KOPT-K1 (cell line): ENCODE data around the gene BACH1.
"Not testable (repeated sequence)": the region's sequence is repeated elsewhere in the genome, so short reads cannot be mapped to it uniquely, and the experiment has no call there.

ENCODE experiments used
- H3K27ac ChIP-seq: fragments of 200-600 bp; sonication (generic); 2 replicates; pipeline ENCODE4 v1.5.1; 2016; ENCODE audit warnings: antibody characterized with exemption, mild to moderate bottlenecking, low read depth, low read length; ENCODE audit not compliant: poor library complexity, severe bottlenecking
- H3K36me3 ChIP-seq: fragments of 200-600 bp; sonication (generic); 2 replicates; pipeline ENCODE4 v1.5.1; 2017; ENCODE audit warnings: antibody characterized with exemption, mild to moderate bottlenecking, low read length, moderate library complexity; ENCODE audit not compliant: insufficient read depth
- H3K9me3 ChIP-seq: fragments of 200-600 bp; sonication (generic); 2 replicates; pipeline ENCODE4 v1.5.1; 2017; ENCODE audit warnings: antibody characterized with exemption, low read length, mild to moderate bottlenecking; ENCODE audit not compliant: insufficient read depth, poor library complexity, severe bottlenecking

BACH1 gene

GRCh38 chr21:29298348-29299045 is at the start of gene BACH1:
Gene BACH1 (plus strand): TSS chr21:29298922. CDS start chr21:29321281, 22,359 bp downstream.
- H3K9me3 ChIP-seq: peaks cover 10% of the 10 kb centered on the region
- H3K27ac ChIP-seq: peak within 1 kb of the TSS; percentile 67
- H3K36me3 ChIP-seq: no peaks in the 10 kb centered on the region

DNA sequence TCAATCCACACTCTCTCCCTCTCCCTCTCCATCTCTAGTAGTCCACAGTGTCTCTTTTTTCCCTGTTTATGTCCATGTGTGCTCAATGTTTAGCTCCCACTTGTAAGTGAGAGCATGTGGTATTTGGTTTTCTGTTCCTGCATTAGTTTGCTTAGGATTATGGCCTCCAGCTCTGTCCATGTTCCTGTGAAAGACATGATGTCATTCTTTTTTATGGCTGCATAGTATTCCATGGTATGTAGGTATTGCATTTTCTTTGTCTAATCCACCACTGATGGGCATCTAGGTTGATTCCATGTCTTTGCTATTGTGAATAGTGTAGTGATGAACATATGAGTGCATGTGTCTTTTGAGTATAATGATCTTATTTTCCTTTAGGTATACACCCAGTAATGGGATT is 49.4 kb upstream of the BACH1 start:
- peaks cover 18% of the 10 kb centered on the region for H3K9me3 ChIP-seq
- not testable (repeated sequence) for H3K27ac ChIP-seq, H3K36me3 ChIP-seq

- peaks cover 23% of the 10 kb centered on the region for H3K9me3 ChIP-seq
- no peak overlapping the region for H3K27ac ChIP-seq
- no peaks in the 10 kb centered on the region for H3K36me3 ChIP-seq
These were observed 48.1 kb upstream of the BACH1 start for GRCh38 chr21:29250636-29251035.

GRCh38 chr21:29253861-29254260 is 44.9 kb upstream of the BACH1 start:
- H3K36me3 ChIP-seq: not testable (repeated sequence)
- peaks cover 23% of the 10 kb centered on the region for H3K9me3 ChIP-seq

DNA sequence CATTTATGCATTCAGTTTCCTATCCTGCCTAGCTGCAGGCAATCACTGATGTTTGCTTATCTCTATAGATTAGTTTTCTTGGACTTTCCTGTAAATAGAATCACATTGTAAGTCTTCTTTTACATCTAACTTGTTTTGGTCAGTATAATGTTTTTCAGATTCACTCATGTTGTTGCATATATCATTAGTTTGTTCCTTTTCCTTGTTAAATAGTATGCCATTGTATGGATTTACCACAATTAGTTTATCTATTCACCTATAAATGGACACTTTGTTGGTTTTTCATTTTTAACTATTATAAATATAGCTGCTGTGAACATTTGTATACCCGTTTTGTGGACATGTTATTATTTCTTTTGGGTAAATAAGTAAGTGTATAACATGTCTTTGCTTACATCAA is 44.2 kb upstream of the BACH1 start:
- Histone ChIP-seq H3K36me3 (no peaks in the 10 kb centered on the region), H3K27ac (no peak overlapping the region), H3K9me3 (peaks cover 23% of the 10 kb centered on the region)

More at GRCh38 chr21:29253861-29254260, 44.9 kb upstream of the BACH1 start:
- H3K27ac ChIP-seq: not testable (repeated sequence)

DNA sequence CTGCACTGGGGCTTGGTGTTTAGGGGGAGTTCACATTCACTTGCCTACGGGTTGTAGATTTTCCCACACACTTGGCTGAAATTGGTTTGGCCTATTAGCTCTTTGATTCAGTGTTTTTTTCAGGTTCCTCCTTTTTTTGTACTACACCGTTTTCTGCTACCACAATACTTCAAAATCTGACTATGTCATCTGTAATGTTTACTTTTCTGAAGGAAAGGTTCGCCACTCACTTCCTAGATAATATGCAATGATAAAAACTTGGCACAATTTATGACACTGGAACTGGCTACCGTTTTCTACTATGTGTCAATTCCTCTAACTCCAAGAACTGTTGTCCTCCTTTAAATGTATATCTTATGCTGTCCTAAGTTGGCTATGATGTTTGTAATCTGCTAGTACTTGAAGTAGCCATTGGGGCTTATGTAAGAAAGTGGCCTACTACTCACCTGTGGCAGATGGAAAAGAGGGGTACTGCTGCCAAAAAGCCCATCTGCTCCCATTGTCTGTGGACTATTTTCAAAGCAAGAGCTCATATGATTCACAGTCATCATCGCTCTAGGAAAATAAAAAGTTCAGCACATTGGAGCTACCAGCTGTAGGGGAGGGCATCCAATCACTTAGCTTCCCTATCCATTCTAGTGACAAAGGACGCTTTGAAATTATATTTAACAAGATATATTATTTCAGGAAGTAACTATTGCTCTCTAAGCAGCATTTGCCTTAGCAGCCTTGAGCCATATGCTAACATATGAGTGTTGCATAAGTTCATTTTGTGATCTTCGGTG is 42.4 kb upstream of the BACH1 start:
- Histone ChIP-seq H3K36me3 (no peaks in the 10 kb centered on the region), H3K27ac (no peak overlapping the region), H3K9me3 (peaks cover 23% of the 10 kb centered on the region)

DNA sequence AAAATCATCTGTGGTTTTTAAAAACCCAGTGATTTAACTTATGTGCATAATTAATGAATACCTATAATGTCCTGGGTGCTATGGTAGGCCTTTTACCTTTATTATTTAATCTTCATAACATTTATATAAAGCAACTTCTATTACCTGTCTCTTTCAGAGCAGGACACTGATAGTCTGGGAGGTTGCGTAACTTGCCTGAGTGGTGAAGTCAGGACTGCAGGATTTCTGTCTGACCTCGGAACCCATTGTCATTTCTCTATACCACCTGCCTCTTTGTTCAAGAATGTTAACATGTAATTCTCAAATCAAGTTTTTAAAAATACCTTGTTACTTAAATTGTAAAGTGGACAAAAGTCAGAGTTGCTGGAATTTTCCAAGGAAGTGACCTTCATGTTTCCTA is 41.0 kb upstream of the BACH1 start:
- peaks cover 21% of the 10 kb centered on the region for H3K9me3 ChIP-seq
- H3K27ac ChIP-seq: no peak overlapping the region
- H3K36me3 ChIP-seq: no peaks in the 10 kb centered on the region

DNA sequence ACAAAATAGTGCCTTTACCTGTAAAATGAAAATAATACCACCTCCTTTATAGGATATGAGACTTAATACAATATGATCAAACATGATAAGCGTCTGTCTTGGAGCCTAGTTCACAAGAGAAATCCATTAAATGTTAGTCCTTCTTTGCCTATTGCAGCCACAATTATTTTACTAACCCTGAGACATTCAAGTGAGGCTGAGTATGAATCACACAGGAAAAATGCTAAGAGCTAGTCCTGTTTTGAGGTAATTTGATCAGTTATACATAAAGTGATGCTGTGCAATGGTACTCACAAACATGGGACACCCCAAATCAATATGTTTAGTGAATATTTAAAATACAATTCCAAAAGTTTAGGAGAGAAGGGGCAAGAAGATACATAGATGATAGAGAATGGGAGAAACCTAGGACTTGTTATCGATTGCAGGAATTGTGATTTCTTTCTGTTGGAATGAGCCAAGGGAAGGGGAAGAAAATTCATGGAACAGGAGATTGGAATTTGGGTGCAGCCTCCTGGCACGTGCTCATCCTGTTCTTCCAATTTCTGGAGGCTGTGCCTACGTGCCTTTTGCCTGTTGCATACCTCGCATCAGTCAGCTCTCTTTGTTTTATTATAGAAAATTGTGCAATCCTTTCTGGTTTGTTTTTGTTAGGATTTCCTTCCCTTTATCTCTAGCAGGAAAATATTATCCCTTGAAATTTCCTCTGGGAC is 39.9 kb upstream of the BACH1 start:
- Histone ChIP-seq H3K27ac (no peak overlapping the region), H3K36me3 (no peaks in the 10 kb centered on the region), H3K9me3 (peaks cover 10% of the 10 kb centered on the region)

DNA sequence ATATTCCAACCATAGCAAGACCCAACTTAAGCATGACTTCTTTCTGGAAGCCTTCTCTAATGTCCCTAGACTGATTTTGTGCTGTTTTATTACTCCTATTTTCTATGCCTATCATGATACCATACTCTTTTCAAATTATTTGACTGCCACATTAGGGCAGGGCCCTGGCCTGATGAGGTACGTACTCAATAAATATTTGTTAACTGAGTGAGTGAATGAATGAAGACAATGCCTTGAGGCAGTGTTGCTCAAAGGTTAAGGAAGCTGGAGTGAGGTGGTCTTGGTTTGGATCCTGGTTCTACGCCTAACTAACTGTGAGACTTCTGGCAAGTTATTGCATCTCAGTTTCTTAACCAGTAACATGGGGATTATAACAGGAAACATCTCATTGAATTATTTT is 38.3 kb upstream of the BACH1 start:
- no peak overlapping the region for H3K27ac ChIP-seq
- H3K36me3 ChIP-seq: no peaks in the 10 kb centered on the region
- H3K9me3 ChIP-seq: no peaks in the 10 kb centered on the region

- no peaks in the 10 kb centered on the region for H3K36me3 ChIP-seq
- H3K9me3 ChIP-seq: no peaks in the 10 kb centered on the region
- H3K27ac ChIP-seq: no peak overlapping the region
These were observed 36.9 kb upstream of the BACH1 start for GRCh38 chr21:29261555-29262540.

DNA sequence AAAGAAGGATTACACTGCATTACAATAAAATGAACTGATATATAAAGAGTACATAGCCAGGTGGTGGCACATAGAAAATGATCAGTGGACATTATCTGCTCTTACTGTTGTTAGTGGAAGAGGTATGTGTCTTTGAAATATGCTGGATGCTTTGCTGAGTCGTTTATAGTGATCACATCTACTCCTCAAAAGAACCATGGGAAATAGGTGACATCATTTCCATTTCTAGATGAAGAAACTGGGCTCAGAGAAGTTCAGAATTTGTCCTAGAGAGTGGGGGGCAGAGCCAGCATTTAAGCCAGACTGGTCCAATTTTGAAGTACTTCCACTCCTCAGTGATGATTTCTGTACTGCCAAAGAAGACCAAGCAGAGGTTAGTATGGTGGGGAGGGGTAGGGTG is 34.0 kb upstream of the BACH1 start:
- Histone ChIP-seq H3K9me3 (no peaks in the 10 kb centered on the region), H3K27ac (no peak overlapping the region), H3K36me3 (no peaks in the 10 kb centered on the region)

GRCh38 chr21:29265690-29266479 is 32.8 kb upstream of the BACH1 start:
- Histone ChIP-seq H3K36me3 (no peaks in the 10 kb centered on the region), H3K27ac (no peak overlapping the region), H3K9me3 (no peaks in the 10 kb centered on the region)

- Histone ChIP-seq H3K27ac (no peak overlapping the region), H3K9me3 (no peaks in the 10 kb centered on the region), H3K36me3 (no peaks in the 10 kb centered on the region)
These were observed 31.1 kb upstream of the BACH1 start for GRCh38 chr21:29267666-29268065.

DNA sequence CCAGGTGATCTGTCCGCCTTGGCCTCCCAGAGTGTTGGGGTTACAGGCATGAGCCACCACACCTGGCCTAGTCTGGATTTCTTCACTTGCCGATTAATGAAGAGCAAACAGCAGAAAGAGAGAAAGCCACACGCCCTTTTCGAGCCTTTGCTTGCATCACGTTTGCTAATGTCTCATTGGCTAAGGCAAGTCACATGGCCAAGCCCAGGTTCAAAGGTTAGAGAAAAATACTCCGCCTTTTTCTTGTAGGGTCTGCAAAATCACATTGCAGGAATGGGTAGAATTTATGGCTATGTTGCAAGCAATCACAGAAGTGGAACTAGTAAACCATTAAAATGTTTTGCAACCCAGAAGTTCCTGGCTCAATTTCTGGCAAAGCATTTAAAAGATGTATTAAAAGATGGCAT is 26.8 kb upstream of the BACH1 start:
- no peaks in the 10 kb centered on the region for H3K9me3 ChIP-seq
- H3K27ac ChIP-seq: no peak overlapping the region
- no peaks in the 10 kb centered on the region for H3K36me3 ChIP-seq
